ENCODE results near the gene MALL. TPM values are rescaled to one million over a fixed set of nuclear protein-coding genes. Genes with fewer than 3 reads are reported as not detected.
"Not testable (repeated sequence)": the region's sequence is repeated elsewhere in the genome, so short reads cannot be mapped to it uniquely, and the experiment has no call there.

The MALL gene
- total RNA-seq, 2 donors from 2014 or later: 6.6 to 10.4 TPM

DNA sequence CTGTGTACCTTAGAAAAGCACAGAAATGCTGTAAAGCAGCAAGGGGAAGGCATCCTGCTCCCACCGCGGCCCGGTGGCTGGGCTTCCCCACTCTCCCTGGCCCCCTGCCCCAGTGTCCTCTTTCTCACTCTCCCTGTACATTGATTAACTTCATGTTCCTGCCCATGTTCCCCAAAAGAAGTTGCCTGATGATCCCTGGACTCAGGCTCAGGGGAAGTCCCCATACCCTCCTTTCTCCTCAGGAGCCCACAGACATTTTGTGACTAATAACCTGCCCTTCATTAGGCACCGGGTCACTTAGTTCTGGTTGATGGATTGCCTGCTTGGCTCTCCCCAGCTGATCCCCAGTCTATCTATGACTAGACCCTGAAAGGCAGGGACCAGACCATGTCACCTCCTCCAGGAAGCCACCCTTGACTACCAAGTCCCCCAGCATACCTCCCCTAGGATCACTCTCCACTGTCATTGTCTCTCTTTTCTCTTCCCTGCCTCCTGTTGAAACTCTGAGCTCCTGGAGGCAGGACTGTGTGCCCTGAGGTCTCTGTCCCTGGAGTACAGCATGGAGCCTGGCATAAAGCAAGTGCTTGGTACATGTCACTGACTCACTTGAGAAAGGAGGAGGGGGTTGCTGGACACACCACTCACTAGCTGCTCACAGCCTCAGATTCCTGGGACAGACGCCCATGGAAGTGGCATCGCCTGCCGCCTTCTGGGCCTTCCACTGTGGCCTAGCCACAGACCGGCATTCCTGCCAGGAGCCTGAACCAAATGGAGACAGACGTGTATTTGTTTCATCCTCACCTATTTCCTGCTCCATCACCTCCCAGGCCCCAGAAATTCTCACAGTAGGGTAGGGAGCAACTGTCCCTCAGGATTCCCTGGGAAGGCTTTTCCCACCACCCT is 13.5 kb downstream of the MALL start:
- Histone ChIP-seq H3K36me3 (replicated peaks in 1 of 2; ENCODE audit: insufficient read depth in 1 of 2, low read depth in 2 of 2) (no peaks in the 10 kb centered on the region), H3K4me1 (peaks cover 56% of the 10 kb centered on the region), H3K9me3 (peaks cover 0 to 2% (median 0%) of the 10 kb centered on the region in 3 donors), H3K4me3 (no peak overlapping the region), H3K27ac (peak overlapping the region; percentile 48 to 88 (median 81)), H3K27me3 (no peaks in the 10 kb centered on the region)
- peak in 1 of 4 donors; percentile 38 for DNase-seq
- TF ChIP-seq POLR2A (IDR thresholded peaks at IDR 0.05): no peak
- TF ChIP-seq, protein P1, sequence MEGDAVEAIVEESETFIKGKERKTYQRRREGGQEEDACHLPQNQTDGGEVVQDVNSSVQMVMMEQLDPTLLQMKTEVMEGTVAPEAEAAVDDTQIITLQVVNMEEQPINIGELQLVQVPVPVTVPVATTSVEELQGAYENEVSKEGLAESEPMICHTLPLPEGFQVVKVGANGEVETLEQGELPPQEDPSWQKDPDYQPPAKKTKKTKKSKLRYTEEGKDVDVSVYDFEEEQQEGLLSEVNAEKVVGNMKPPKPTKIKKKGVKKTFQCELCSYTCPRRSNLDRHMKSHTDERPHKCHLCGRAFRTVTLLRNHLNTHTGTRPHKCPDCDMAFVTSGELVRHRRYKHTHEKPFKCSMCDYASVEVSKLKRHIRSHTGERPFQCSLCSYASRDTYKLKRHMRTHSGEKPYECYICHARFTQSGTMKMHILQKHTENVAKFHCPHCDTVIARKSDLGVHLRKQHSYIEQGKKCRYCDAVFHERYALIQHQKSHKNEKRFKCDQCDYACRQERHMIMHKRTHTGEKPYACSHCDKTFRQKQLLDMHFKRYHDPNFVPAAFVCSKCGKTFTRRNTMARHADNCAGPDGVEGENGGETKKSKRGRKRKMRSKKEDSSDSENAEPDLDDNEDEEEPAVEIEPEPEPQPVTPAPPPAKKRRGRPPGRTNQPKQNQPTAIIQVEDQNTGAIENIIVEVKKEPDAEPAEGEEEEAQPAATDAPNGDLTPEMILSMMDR (IDR thresholded peaks at IDR 0.05): no peak
- WGBS, 2 donors: 37 to 54% methylated on average over 9 of the region's 9 CpGs
- ATAC-seq: peak; percentile 12
- intact Hi-C loops (cut with DNase I): no loop called here

DNA sequence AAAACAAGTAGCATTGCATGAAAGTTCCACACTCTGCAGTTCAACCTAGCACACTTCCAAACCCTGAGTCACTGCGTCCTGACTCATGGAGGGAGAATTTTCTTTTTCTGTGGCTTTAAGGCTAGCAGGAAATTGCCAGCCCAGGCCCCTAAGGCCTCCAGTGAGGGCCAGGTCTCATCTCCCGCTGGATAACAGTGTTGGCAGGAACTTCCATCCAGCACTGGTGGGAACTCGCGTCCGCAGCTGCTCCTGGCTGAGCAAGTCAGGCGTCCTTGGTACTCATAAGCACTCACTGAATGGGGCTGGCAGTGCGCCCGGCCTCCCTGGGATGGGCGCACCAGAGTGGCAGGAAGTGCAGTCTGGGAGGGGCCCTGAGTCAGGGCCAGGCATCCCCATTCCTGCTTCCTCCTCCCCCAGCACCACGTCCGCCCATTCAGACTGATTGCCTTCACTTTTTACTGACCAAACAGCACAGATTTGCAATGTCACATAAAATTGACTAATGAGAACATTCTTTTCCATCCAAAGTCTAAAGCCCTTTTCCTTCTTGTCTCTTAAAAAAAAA is 14.3 kb downstream of the MALL start:
- Histone ChIP-seq H3K4me3 (no peak overlapping the region), H3K27me3 (no peaks in the 10 kb centered on the region), H3K4me1 (peaks cover 56% of the 10 kb centered on the region), H3K36me3 (replicated peaks in 1 of 2; ENCODE audit: insufficient read depth in 1 of 2, low read depth in 2 of 2) (no peaks in the 10 kb centered on the region), H3K27ac (peak overlapping the region; percentile 48 to 88 (median 81)), H3K9me3 (no peaks in the 10 kb centered on the region)
- TF ChIP-seq, protein P1 (IDR thresholded peaks at IDR 0.05): no peak
- TF ChIP-seq POLR2A (IDR thresholded peaks at IDR 0.05): peak in 2 of 3 donors; percentile 12 to 36
- DNase-seq (peak; percentile 79 to 93 (median 90)), ATAC-seq (peak; percentile 84)
- WGBS, 2 donors: 3 to 5% methylated on average over 2 to 11 of the region's 11 CpGs
- intact Hi-C loops (cut with DNase I): no loop called here

DNA sequence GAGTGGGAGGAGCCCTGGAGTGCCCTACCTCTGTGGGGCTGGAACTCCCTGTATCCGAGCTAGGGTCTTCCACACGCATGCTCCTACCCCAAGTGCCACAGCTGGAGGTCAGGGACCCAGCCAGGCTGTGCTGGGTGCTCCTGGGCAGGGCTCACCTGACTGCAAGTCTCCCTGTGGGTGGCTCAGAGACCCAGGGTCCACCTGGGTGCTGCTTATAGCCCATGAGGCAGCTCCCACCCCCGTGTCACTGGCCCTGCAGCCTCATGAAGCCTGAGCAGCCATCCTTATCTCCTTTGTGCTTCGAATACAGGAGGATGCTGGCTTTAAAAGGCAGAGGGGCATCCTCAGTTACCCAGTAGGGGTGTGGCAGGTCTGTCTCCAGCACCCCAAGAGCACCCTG is 14.7 kb downstream of the MALL start:
- H3K27me3 ChIP-seq; DNase-seq; ATAC-seq; H3K4me3 ChIP-seq; H3K36me3 ChIP-seq (replicated peaks in 1 of 2; ENCODE audit: insufficient read depth in 1 of 2, low read depth in 2 of 2); intact Hi-C loops (cut with DNase I); H3K9me3 ChIP-seq: not testable (repeated sequence)
- 63 to 92% methylated on average over 2 to 4 of the region's 4 CpGs for WGBS, 2 donors
- H3K27ac ChIP-seq: peak overlapping the region; percentile 48 to 88 (median 81)
- H3K4me1 ChIP-seq: peaks cover 56% of the 10 kb centered on the region

DNA sequence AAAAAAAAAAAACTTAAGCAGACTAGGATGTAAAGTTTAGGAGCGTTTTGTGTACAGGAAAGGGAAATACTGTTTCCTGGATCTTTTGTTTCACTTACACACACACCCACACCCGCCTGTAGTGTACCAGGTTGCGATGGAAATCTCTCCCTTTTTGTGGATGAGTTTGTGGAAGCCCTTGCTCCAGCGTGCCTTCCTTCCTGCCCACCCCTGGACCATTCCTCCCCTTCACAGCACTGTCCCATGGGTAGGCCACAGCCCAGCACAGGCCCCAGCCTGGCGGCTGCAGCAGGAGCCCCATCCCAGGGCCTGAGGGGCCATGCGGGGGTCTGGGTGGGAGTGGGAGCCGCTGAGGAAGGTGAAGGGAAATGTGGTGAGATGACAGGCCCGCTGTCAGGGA is 15.1 kb downstream of the MALL start:
- 67 to 68% methylated on average over 5 to 7 of the region's 8 CpGs for WGBS, 2 donors
- no peak for TF ChIP-seq POLR2A (IDR thresholded peaks at IDR 0.05)
- TF ChIP-seq, protein P1 (IDR thresholded peaks at IDR 0.05): no peak
- H3K27ac ChIP-seq: peak overlapping the region; percentile 15 to 88 (median 81)
- no peaks in the 10 kb centered on the region for H3K9me3 ChIP-seq
- H3K4me1 ChIP-seq: peaks cover 52% of the 10 kb centered on the region
- DNase-seq (no peak), ATAC-seq (no peak)
- H3K4me3 ChIP-seq: no peak overlapping the region
- H3K36me3 ChIP-seq (replicated peaks in 1 of 2; ENCODE audit: insufficient read depth in 1 of 2, low read depth in 2 of 2): no peaks in the 10 kb centered on the region
- intact Hi-C loops (cut with DNase I): no loop called here
- no peaks in the 10 kb centered on the region for H3K27me3 ChIP-seq

DNA sequence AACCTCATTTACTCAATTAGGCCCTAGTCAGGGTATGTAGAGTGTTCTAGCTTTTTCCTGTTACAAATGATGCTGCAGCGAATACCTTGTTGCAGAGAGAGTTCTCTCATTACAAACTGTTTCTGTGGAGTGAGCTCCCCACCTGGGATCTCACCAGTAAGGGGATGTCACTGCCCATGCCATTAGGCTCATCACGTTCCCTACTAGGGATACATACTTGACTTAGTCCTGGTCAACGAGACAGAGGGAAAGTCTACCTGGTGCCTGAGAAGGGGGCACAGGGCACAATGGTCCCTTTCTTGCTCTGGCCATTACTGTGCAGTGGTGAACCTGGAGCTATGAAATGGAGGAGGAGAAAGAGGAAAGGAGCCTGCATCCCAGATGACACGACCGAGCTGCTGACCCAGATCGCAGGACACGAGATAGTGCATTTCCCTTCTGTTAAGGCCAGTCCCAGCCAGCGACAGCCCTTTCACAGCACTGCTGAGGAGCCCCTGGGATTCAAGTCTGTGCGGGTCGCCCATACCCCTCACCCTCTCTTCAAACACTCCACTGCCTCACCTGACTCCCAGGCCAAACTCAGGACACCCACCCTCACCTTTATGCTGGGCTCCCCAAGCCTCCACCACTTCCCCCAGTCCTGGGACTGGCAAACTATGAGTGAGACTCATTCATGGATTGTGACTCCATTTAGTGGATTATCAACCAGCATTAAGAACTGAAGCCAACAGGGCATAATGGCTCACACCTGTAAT is 16.0 kb downstream of the MALL start:
- no peak overlapping the region for H3K4me3 ChIP-seq
- H3K27me3 ChIP-seq: no peaks in the 10 kb centered on the region
- H3K4me1 ChIP-seq: peaks cover 44% of the 10 kb centered on the region
- DNase-seq (no peak), ATAC-seq (no peak)
- H3K9me3 ChIP-seq: no peaks in the 10 kb centered on the region
- intact Hi-C loops (cut with DNase I): no loop called here
- 74 to 75% methylated on average over 6 to 10 of the region's 10 CpGs for WGBS, 2 donors
- H3K27ac ChIP-seq: peak overlapping the region in 3 of 4 donors; percentile 80 to 88 (median 82)
- H3K36me3 ChIP-seq (replicated peaks in 1 of 2; ENCODE audit: insufficient read depth in 1 of 2, low read depth in 2 of 2): no peaks in the 10 kb centered on the region
- no peak for TF ChIP-seq POLR2A (IDR thresholded peaks at IDR 0.05)
- TF ChIP-seq, protein P1 (IDR thresholded peaks at IDR 0.05): no peak
